SK-N-SH treated with all-trans-retinoic acid at 6 μM for 48 hours (cell line): ENCODE results near the gene TCP10L.
"Not testable (repeated sequence)": the region's sequence is repeated elsewhere in the genome, so short reads cannot be mapped to it uniquely, and the experiment has no call there.

ENCODE experiments used
- ATAC-seq: fragments of 200-7000 bp; cut with Tn5 transposase; 3 replicates; pipeline ENCODE4 v1.9.1; 2020; ENCODE audit warnings: mild to moderate bottlenecking, moderate library complexity
- ARNTL ChIP-seq: fragments of 450-650 bp; formaldehyde crosslinking; IDR thresholded peaks from 2 replicates; pipeline ENCODE4 v1.5.0; 2020; ENCODE audit warnings: low read depth, mild to moderate bottlenecking, moderate library complexity, borderline replicate concordance
- BACH2 ChIP-seq: fragments of 250-450 bp; sonication (Bioruptor Pico); IDR thresholded peaks from 2 replicates; pipeline ENCODE4 v1.9.0; 2021; ENCODE audit warnings: mild to moderate bottlenecking, borderline replicate concordance
- CSDC2 ChIP-seq: fragments of 250-450 bp; sonication (Bioruptor Pico); IDR thresholded peaks from 2 replicates; pipeline ENCODE4 v1.5.0; 2020; ENCODE audit warnings: mild to moderate bottlenecking, moderate library complexity
- GLIS3 ChIP-seq: fragments of 250-450 bp; sonication (Bioruptor Pico); IDR thresholded peaks from 2 replicates; pipeline ENCODE4 v1.5.0; 2020; ENCODE audit warnings: mild to moderate bottlenecking, moderate library complexity
- OSR1 ChIP-seq: fragments of 250-450 bp; sonication (Bioruptor Pico); IDR thresholded peaks from 2 replicates; pipeline ENCODE4 v1.8.0; 2022; ENCODE audit warnings: moderate library complexity, mild to moderate bottlenecking, inconsistent platforms
- POU6F1 ChIP-seq: fragments of 250-450 bp; sonication (Bioruptor Pico); IDR thresholded peaks from 2 replicates; pipeline ENCODE4 v1.8.0; 2021; ENCODE audit warnings: low read depth, mild to moderate bottlenecking, moderate library complexity, borderline replicate concordance
- RARB ChIP-seq: fragments of 250-450 bp; sonication (Bioruptor Pico); IDR thresholded peaks from 2 replicates; pipeline ENCODE4 v1.8.0; 2021; ENCODE audit warnings: mild to moderate bottlenecking, moderate library complexity
- SNAI2 ChIP-seq: fragments of 250-450 bp; sonication (Bioruptor Pico); IDR thresholded peaks from 2 replicates; pipeline ENCODE4 v1.5.0; 2020; ENCODE audit warnings: mild to moderate bottlenecking, moderate library complexity
- TCF4 ChIP-seq: fragments of 250-450 bp; sonication (Bioruptor Pico); IDR thresholded peaks from 2 replicates; pipeline ENCODE4 v1.8.0; 2021; ENCODE audit warnings: mild to moderate bottlenecking, moderate library complexity, borderline replicate concordance
- TOX ChIP-seq: fragments of 250-450 bp; sonication (Bioruptor Pico); IDR thresholded peaks from 2 replicates; pipeline ENCODE4 v1.8.0; 2021; ENCODE audit warnings: mild to moderate bottlenecking, moderate library complexity, borderline replicate concordance
- TSHZ2 ChIP-seq: fragments of 250-450 bp; sonication (Bioruptor Pico); IDR thresholded peaks from 2 replicates; pipeline ENCODE4 v1.5.0; 2020; ENCODE audit warnings: mild to moderate bottlenecking, moderate library complexity
- ZC3H10 ChIP-seq: fragments of 250-450 bp; sonication (Bioruptor Pico); IDR thresholded peaks from 2 replicates; pipeline ENCODE4 v1.5.1; 2021; ENCODE audit warnings: mild to moderate bottlenecking, moderate library complexity
- ZFP3 ChIP-seq: fragments of 250-450 bp; sonication (Bioruptor Pico); IDR thresholded peaks from 2 replicates; pipeline ENCODE4 v1.5.0; 2020; ENCODE audit warnings: mild to moderate bottlenecking, moderate library complexity
- ZFP30 ChIP-seq: fragments of 450-650 bp; formaldehyde crosslinking; IDR thresholded peaks from 2 replicates; pipeline ENCODE4 v1.5.0; 2022; ENCODE audit warnings: mild to moderate bottlenecking, moderate library complexity
- ZNF565 ChIP-seq: fragments of 450-650 bp; formaldehyde crosslinking; conservative IDR thresholded peaks from 2 replicates; pipeline ENCODE4 v1.5.0; 2020; ENCODE audit warnings: low read depth, mild to moderate bottlenecking, moderate library complexity
- ZNF70 ChIP-seq: fragments of 450-650 bp; formaldehyde crosslinking; IDR thresholded peaks from 2 replicates; pipeline ENCODE4 v1.5.0; 2020; ENCODE audit warnings: mild to moderate bottlenecking, moderate library complexity
- ZNF8 ChIP-seq: fragments of 450-650 bp; formaldehyde crosslinking; IDR thresholded peaks from 2 replicates; pipeline ENCODE4 v1.5.0; 2020; ENCODE audit warnings: mild to moderate bottlenecking, moderate library complexity
- TF ChIP-seq, protein P1 (sequence below): fragments of 250-450 bp; sonication (Bioruptor Pico); IDR thresholded peaks from 2 replicates; pipeline ENCODE4 v1.5.1; 2020; ENCODE audit warnings: low read depth, mild to moderate bottlenecking, moderate library complexity
- TF ChIP-seq, protein P2 (sequence below): fragments of 250-450 bp; sonication (Bioruptor Pico); IDR thresholded peaks from 2 replicates; pipeline ENCODE4 v1.8.0; 2020; ENCODE audit warnings: mild to moderate bottlenecking, moderate library complexity, borderline replicate concordance

The TCP10L gene

GRCh38 chr21:32532636-32533035 is 52.7 kb downstream of the TCP10L start (continued):
- TF ChIP-seq TSHZ2 (no peak), CSDC2 (CRISPR knock-in tag) (no peak), OSR1 (CRISPR knock-in tag) (no peak)
- TF ChIP-seq, protein P1, sequence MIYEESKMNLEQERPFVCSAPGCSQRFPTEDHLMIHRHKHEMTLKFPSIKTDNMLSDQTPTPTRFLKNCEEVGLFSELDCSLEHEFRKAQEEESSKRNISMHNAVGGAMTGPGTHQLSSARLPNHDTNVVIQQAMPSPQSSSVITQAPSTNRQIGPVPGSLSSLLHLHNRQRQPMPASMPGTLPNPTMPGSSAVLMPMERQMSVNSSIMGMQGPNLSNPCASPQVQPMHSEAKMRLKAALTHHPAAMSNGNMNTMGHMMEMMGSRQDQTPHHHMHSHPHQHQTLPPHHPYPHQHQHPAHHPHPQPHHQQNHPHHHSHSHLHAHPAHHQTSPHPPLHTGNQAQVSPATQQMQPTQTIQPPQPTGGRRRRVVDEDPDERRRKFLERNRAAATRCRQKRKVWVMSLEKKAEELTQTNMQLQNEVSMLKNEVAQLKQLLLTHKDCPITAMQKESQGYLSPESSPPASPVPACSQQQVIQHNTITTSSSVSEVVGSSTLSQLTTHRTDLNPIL (CRISPR knock-in tag), result no peak
- TF ChIP-seq, all 23 proteins: peak for 0

DNA sequence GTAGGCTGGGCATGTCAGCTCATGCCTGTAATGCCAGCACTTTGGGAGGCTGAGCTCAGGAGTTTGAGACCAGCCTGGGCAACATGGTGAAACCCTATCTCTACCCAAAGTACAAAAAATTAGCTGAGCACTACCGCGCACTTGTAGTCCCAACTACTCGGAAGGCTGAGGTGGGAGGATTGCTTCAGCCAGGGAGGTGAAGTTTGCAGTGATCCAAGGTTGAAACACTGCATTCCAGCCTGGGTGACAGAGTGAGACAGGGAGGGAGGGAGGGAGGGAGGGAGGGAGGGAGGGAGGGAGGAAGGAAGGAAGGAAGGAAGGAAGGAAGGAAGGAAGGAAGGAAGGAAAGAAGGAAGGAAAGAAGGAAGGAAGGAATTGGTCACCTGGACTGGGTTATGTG is 53.8 kb downstream of the TCP10L start:
- not testable (repeated sequence) for ATAC-seq

DNA sequence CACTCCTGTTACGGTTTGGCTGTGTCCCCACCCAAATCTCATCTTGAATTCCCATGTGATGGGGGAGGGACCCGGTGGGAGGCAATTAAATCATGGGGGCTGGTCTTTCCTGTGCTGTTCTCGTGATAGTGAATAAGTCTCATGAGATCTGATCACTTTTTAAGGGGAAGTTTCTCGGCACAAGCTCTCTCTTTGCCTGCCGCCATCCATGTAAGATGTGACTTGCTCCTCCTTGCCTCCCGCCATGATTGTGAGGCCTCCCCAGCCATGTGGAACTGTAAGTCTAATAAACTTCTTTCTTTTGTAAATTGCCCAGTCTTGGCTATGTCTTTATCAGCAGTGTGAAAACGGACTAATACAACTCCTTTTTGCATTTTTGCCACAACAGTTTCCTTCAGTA is 54.5 kb downstream of the TCP10L start:
- ATAC-seq, result not testable (repeated sequence)

- no peak for ATAC-seq
- TF ChIP-seq ZNF70 (CRISPR knock-in tag) (no peak), CSDC2 (CRISPR knock-in tag) (no peak), GLIS3 (no peak), ZNF565 (CRISPR knock-in tag) (no peak), RARB (CRISPR knock-in tag) (no peak), TCF4 (no peak), OSR1 (CRISPR knock-in tag) (no peak), ZC3H10 (CRISPR knock-in tag) (no peak), TOX (CRISPR knock-in tag) (no peak), ZFP3 (no peak), POU6F1 (CRISPR knock-in tag) (no peak), BACH2 (CRISPR knock-in tag) (no peak), ZNF8 (CRISPR knock-in tag) (no peak)
- TF ChIP-seq, protein P1 (CRISPR knock-in tag), result no peak
- TF ChIP-seq, protein P2, sequence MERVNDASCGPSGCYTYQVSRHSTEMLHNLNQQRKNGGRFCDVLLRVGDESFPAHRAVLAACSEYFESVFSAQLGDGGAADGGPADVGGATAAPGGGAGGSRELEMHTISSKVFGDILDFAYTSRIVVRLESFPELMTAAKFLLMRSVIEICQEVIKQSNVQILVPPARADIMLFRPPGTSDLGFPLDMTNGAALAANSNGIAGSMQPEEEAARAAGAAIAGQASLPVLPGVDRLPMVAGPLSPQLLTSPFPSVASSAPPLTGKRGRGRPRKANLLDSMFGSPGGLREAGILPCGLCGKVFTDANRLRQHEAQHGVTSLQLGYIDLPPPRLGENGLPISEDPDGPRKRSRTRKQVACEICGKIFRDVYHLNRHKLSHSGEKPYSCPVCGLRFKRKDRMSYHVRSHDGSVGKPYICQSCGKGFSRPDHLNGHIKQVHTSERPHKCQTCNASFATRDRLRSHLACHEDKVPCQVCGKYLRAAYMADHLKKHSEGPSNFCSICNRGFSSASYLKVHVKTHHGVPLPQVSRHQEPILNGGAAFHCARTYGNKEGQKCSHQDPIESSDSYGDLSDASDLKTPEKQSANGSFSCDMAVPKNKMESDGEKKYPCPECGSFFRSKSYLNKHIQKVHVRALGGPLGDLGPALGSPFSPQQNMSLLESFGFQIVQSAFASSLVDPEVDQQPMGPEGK (CRISPR knock-in tag), result no peak
Measured at GRCh38 chr21:32529679-32530078, 55.6 kb downstream of the TCP10L start.

DNA sequence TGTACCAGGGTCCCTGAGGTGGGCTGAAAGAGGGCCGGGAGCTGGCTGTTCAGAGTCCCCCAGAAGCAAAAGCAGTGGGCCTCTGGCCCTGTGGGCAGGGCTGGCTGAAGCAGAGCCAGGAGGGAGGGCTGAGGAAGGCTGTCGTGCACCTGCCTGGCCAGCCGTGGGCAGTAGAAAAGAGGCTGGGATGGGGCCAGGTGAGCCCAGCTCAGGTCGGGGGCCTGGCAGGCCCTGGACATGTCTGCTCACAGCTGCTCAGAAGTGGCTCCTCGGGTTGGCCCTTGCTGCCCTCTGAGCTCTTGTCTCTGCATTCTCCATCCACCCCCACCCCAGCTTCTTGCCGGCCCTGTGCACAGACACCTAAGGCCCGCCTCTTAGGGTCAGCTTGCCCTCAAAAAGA is 60.0 kb downstream of the TCP10L start:
- no peak for ATAC-seq
- TF ChIP-seq OSR1 (CRISPR knock-in tag), result no peak
- TF ChIP-seq ZFP3, result no peak
- TF ChIP-seq GLIS3, result no peak
- no peak for TF ChIP-seq TCF4
- TF ChIP-seq ZNF8 (CRISPR knock-in tag), result no peak
- TF ChIP-seq SNAI2 (CRISPR knock-in tag), result no peak
- TF ChIP-seq ZNF70 (CRISPR knock-in tag), result no peak
- TF ChIP-seq ARNTL (CRISPR knock-in tag), result no peak
- no peak for TF ChIP-seq BACH2 (CRISPR knock-in tag)
- TF ChIP-seq ZNF565 (CRISPR knock-in tag), result no peak
- TF ChIP-seq TSHZ2, result no peak
- TF ChIP-seq TOX (CRISPR knock-in tag), result no peak
- TF ChIP-seq RARB (CRISPR knock-in tag), result no peak
- TF ChIP-seq ZFP30 (CRISPR knock-in tag), result no peak
- TF ChIP-seq, protein P2 (CRISPR knock-in tag), result no peak
